ENCODE measurements around the gene ACAD9.

DNA sequence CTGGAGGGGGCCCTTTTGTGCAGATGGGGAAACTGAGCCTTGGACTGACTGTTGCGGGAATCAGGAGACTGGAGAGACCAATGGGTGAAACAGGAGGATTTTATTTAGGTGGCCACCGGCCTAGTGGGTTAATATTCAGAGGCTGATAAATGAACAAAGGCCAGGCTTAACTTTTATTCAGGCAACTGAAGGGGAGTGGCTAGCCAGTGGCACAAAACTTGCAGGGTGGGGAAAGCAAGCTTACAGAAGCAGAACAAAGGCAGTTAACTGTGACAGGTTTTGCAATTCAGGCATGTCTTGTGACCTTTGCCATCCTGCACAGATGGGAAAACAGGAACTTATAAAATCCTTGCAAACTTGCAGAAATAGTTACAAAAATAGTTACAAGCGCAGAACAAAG is 24.9 kb upstream of the ACAD9 start:
- TF ChIP-seq POLR2A (IDR thresholded peaks at IDR 0.05; ENCODE audit: low read length) (no peak), GATA1 (IDR thresholded peaks at IDR 0.05; ENCODE audit: low read depth, low read length) (no peak)

All from erythroblast (primary cell).